Stimulated activated CD8-positive, alpha-beta memory T cell treated with anti-CD3 and anti-CD28 coated beads, Interleukin-12 subunit alpha, Interleukin-12 subunit beta, amount 100 ng/mL, for 1 hour (primary cell): Measurements from ENCODE around the gene TBC1D20.
"Not testable (repeated sequence)": the region's sequence is repeated elsewhere in the genome, so short reads cannot be mapped to it uniquely, and the experiment has no call there.

Experiments used
- DNase-seq: peaks from one replicate; pipeline ENCODE4 v3.0.0-alpha.2; 2020; ENCODE audit warnings: low read depth

The TBC1D20 gene

DNA sequence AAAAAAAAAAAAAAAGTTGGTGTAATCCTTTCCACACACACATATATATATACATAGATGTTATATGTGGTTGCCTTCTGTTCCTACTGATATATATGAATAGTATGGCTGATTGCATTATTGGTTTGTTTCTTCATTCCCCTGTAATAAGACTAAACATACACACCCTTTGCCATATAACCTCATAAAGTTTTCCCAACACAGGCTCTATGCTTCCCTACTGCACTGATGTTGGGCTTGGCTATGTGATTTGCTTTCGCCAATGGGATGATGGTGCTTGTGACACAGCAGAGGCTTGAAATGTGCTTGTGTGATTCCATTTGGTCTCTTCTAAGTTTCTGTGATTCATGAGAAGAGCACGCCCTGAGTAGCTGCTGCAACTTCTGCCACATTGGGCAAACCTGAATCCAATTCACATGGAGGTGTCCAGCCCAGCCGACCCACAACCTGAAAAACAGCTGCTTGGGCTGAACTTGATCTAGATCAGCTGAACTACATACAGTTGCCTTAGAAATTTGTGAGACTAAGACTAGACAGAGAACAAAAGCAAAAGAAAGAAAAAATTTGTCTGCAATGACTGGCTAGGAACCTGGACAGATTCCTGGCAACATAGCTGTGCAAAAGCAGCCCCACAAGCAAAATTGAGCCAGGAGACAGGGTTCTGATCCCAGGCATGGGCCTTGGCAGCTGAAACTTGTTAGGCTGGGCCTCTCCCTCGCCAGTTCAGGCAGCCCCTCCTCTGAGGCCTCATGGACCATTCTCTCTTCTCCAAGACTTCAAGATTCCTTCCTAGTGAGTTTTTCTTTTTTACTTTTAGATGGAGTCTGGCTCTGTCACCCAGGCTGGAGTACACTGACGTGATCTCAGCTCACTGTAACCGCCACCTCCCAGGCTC lies 13.4 kb upstream of the TBC1D20 start:
- DNase-seq = no peak

DNA sequence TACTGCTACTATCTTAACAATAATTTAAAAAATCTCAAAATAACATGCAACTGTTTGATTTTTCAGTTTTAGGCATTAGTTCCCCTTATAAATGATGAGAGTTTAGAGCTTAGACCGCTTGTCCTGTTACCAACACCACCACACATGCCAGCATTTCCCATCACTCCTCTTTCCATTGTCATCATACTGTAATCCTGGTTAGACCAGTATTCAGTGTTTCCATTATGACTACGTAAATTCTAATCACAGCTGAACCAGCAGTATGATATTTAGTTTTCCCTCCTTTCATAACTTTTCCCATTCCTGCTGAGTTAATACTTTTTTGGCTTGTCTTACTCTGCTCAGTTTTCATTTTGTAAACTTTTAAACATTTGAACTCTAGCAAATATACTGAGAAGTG lies 12.2 kb upstream of the TBC1D20 start:
- DNase-seq = no peak

DNA sequence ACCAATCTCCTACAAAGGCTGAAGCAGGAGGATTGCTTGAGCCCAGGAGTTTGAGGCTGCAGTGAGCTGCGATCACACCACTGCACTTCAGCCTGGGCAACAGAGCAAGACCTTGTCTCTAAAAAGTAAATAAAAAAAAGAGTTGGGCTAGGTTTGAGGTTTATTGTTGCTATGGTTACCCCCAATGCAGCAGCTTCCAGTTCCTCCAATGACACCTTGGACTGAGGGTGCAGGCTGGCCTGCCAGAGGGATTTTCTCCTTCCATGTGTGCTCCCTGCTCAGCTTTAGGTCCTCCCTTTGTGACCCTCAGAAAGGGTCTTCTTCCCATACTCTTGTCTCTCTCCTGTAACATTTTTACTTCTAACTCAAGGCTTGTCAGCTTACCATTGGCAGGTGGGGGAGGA lies 10.6 kb upstream of the TBC1D20 start:
- DNase-seq = no peak

DNA sequence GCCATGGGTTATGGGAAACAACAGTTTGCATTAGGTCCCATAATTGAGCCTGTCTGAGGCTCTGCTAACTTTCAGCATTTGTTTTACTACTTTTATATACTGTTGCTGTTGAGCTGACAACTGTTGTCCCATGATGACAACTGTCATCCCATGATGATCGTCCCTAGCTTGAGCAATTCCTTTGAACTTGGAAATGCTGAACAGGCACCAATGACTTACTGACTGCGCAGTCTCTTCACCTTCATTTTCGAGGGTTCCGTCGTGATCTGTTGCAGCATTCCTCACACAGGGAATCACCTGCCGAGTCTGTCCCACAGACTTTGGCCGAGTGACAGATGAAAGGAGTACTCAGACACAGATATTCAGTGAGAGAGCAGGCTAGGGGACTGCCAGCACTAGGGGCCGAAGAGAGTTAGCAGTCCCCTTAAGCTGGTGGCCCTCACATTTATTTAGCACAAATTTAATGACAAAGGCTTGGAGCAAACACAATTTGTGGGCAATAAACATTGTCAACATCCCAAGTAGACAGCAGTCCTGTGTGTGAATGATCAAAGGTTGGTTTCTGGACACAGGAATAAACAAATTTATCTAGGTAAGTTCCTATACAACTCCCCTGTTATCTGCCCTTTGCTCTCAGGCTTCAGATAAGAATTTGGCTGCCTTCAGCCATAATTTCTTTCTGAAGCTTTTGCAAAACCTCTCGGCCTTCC lies 10.0 kb upstream of the TBC1D20 start:
- DNase-seq = no peak

DNA sequence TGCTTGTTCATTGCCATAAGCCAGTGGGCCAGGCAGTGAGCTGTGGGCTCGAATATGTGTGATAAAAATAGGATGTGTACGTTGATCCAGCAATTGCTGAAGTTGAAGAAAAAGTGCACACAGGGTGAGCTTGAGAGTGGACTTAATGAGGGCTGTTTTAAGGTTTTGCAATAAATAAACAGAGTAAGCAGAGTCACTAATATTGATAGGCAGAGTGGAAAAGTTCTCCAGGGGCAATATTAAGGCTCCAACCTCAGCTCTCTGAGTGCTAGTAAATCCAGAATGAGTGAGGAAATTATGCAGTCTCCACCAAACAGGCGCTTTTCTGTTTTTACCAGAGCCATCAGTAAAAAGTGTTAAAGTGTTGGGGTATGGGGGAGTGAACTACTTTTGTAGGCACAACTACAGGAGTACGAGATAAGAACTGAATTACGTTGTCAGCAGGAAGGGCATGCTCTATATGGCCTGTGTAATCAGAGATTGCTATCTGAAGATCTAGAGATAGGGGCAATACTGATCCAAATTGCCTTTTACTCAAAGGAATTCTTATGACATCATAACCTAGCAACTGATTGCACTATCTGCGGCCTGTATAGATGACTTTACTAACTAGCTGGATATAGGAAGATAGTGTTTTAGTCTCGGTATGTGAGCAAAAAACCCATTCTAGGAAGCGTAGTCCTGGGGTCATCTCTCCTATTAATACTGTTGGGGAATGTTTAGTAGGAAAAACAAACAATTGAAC lies 7.6 kb upstream of the TBC1D20 start:
- DNase-seq = no peak

DNA sequence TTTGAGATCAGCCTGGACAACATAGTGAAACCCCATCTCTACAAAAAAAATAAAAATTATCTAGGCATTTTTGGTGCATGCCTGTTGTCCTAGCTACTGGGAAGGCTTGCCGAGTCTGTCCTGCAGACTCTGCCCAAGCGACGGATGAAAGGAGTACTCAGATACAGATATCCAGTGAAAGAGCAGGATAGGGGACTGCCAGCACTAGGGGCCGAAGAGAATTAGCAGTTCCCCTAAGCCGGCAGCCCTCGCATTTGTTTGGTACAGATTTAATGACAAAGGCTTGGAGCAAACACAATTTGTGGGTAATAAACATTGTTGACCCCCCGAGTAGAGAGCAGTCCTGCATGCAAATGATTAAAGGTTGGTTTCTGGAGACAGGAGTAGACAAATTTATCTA lies 5.4 kb upstream of the TBC1D20 start:
- DNase-seq = no peak

DNA sequence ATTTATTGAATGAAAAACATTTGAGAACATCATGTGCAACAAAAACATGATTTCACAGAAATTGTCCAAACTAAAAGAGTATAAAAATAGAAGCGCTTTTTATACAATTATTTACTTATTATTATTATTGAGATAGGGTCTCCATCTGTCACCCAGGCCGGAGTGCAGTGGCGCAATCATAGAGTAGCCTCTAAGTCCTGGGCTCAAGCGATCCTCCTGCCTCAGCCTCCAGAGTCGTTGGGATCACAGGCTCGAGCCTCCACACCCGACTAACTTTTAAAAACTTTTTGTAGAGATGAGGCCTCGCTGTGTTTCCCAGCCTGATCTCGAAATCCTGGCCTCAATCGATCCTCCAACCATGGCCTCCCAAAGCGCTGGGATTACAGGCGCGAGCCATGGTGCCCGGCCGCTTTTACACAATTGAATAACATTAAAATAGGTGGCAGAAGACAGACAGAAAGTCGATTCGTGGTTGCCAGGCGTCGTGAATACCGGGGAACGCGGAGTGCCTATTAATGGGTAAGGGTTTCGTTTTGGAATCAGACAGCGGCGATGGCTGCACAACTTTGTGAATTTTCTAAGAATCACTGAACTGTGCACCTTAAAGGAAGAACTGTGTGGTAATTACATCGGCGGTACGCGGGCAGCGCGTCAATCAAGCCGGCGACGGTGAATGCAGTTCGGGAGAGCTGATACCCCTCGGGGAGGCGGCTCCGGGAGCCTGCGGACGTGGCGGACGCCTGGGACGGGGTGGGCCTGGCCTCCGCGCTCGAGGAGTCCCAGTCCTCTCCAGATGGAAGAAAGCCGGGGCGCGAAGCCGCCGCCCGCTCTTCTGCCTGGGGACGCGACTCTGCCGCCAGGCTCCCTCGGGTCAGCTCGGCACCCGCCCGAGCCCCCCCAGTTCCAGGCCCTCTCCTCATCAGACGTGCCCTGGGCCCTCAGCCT lies 807 bp downstream of the TBC1D20 start:
- no peak for DNase-seq

DNA sequence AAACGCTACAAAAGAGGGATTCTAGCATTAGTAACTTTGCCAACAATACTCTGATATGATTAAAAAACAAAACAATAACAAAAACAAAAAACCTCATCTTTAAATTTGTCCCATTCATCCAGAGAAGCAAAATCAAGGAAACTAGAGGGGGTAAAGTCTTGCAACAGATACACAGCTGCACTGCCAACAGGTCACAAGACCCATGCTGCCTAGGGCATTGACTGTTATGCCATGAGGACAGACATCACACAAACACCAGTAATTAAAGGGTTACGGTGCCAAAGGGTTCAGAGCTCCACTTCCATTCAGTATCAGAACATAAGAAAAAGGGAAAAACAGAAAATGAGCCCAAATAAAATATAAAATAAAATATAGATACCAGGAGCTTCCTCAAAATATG lies 1.6 kb downstream of the TBC1D20 start:
- DNase-seq = no peak

DNA sequence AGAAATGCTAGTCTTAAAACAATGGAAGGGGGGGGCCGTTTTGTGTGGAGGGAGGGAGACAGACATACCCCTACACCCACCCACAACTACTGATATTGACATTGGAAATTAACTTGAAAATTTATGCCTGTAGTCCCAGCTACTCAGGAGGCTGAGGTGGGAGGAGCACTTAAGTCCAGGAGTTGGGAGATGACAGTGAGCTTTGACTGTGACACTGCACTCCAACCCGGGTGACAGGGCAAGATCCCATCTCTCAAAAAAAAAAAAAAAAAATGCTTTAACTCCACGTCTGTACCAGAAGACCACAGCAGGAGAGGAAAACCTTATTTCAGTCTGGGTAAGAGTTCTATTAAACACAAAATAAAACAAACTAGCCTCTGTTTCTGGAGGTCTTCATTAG lies 2.2 kb downstream of the TBC1D20 start:
- DNase-seq = no peak

DNA sequence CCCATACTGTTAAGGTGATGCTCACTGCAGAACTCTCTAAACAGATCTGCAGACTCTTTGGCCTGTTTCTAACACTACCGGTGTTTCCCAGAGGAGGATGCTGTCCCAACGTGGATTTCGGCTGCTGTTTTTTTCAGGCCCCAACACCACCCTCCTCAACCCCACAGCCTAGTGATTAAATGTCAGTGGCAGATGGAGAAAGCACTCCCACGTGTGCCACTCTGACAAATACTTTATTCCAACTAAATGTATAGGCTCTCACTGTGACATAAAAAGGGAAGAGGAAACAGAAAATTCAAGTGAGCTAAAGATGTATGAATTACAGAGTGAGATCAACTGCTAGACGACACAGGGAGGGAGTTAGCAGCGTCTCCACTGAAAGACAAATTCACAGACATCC lies 3.6 kb downstream of the TBC1D20 start:
- DNase-seq = no peak

DNA sequence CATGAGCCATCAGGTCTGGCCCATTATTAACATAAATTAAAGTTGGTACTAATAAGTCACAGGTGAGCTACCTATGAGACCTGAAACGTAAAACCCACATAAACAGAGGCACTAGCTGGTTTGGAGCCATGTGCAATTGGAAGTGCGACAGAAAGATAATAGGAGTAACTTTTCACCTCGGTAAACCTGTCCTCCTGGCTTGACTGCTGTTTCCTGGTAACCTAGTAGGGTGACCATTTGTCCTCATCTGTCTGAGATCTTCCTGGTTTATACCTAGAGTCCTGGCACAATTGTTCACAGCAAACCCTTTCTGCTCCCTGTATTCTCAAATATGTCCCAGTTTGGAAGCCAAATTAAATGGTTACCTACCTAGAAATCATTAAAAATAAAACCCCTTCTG lies 7.4 kb downstream of the TBC1D20 start:
- DNase-seq = no peak

DNA sequence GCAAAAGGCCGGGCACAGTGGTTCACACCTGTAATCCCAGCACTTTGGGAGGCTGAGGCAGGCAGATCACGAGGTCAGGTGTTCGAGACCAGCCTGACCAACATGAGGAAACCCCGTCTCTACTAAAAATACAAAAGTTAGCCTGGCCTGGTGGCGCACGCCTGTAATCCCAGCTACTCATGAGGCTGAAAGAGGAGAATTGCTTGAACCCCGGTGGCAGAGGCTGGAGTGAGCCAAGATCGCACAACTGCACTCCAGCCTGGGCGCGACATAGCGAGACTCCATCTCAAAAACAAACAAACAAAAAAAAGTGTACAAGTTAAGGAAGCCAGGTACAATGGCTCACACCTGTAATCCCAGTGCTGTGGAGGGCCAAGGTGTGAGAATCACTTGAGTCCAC lies 10.3 kb downstream of the TBC1D20 start:
- not testable (repeated sequence) for DNase-seq

DNA sequence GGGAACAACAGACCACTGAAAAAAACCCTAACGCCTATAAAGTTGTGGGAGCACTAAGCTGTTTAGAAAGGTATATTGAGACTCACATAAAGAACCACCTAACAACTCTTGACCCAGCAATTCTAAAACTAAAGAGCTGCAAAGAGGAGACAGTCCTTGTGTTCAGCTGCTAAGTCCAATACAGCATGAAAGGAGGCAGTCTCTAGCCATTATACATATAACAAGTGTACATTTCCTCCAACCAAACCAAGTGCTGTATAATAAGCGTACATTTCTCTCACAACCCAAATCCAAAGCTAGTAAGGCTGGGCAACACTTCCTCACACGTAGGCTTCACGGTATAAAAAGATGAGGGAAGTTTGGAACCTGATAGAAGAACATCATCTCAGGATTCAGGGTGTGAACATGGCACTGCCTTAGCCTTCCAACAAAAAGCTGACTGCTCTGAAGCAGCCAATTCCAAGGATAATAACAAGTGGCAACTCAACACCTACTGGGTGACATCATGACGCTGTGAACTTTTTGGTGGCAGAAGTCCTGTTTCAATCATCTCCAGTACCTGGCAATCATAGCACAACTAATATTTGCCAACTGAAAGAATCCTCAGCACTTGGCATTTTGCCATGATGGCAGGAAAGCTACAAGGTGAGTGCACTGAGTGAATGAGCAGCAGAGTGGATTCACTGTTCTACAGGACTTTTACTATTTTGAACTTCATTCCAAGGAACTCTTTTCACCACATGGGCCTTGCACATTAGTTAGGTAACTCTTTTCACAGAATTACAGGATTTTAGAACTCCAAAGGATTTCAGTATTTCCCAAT lies 16.6 kb downstream of the TBC1D20 start:
- DNase-seq = no peak

DNA sequence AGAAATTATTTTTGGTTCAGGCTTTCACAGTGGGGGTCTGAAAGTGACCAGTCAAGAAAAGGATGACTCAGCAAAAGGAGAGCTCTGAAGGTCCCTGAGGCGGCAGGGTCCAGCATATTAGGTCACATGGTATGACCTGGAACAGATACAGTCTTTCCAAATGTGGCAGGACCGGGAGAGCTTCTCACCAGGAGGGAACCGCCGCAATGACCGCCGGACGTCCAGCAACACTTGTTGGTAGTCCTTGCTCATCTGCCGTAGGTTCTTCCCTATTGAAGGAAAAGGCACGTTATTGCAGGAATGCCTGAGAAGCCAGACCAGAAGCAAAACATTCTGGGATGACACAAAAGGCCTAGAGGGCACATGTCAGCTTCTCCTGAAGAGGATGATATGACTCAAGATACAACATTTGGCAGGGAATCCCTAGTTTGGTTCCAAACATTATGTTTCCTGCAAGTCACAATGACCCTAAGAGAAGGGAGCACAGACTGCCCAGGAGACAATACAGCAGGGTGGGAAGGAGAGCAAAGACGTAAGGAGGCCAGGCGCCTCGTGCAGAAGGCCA lies 17.4 kb downstream of the TBC1D20 start:
- no peak for DNase-seq

DNA sequence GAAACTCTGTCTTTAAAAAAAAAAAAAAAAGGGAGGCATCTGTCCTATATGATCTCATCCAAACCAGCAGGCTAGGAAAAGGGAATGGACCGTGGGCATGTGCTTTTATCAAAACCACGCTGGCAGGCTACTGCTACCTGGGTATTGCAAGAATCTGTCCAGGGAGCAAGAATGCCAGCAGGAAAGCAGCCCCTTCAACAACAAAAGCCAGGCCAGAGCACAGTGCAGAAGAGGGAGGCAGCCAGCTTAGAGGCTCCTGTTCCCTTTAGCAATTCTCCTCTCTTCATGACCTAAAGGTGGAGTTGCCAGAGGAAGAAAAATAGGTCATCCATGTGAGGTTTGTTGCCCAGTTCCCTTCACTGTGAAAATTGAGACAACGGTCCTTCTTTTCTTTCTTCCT lies 18.2 kb downstream of the TBC1D20 start:
- DNase-seq = no peak

DNA sequence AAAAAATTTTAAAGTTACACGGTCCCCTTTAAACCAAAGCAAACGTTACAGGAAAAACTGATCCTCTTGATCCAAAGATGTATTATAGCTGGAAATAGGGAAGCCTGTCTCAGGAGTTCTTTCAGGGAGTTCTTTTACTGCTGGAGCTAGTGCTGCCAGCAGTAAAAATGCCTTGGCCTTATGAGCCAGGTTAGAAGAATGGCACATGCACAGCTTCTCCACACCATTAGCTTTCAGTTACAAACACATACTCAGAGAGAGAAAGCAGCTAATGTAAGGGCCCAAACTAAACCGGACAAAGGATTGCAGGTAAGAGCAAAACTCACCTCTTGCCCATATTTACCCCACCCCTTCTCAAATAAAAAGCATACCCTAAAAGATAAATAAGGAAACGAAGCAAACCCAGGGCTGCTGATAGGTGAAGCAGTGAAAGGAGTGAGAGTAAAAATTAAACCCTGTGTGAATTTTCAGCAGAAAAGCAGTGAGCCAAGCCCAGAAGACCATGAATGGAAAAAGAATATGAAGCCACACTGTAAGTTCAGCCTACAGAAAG lies 19.0 kb downstream of the TBC1D20 start:
- no peak for DNase-seq

DNA sequence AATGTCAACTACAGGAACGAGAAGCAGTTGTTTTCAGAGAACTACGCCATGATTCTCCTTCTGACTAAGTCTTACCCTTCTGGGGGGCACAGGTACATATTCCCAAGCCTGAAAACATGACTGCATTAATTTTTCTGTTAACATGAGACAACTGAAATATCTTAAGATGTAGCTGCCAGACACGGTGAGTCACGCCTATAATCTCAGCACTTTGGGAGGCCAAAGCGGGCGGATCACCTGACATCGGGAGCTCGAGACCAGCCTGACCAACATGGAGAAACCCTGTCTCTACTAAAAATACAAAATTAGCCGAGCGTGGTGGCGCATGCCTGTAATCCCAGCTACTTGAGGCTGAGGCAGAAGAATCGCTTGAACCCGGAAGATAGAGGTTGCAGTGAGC lies 21.7 kb downstream of the TBC1D20 start:
- DNase-seq = no peak

DNA sequence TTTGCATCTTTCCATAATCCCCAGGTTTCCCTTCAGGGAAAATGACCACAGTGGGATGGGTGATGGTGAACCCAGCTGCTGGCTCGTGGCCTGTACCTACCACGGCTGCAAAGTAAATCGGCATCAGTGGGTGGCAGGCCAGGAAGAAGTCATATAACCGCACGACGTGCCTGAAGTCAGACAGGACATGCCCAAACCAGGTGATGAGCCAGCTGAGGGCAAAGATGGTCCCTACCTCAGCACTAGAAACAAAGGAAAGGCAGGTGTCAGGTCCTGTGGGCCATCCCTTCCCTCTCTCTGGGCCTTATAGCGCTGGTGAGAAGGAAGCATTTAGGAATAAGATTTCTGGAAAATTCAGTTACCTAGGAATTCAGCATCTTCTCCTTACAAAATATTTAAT lies 22.2 kb downstream of the TBC1D20 start:
- DNase-seq = no peak

DNA sequence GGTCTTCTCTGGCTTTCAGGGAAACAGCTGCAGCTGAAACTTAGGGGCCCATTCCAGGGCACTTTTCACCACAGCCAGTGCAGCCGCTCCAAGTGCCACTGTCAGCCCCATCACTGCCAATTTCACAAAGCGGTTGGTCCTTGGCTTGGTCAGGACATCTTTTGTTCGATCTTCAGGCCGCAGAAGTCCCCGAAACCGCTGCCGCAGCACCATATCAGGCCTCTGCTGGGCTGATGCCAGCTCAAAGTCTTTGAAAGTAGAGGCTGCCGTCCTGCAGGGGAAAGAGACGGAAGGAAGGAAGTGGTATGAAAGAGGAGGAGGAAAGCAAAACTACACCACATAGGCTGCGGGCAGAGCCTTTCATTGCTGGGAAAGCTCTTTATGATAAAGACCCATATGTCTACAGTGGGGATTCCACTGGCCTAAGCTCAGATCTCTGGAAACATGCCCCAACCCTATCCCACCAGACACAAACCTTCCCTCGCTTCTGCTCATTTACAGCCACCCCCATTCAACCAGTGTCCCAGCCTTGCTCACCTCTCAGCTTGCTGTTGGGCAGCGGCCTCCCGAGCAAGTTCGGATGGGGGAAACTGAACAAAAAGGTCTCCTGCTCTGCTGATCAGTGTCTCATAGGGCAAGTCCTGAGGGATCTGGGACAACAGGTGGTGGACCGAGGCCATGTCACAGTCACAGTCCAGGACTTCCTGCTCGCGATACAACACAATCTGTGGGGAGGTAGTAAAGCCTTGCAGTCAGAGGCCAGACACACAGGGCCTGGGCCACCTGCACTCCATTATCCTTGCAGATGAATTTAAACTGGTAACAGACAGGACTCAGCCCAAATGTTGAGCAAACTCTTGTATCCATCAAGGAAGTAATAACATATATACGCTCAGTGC lies 23.5 kb downstream of the TBC1D20 start:
- peak; percentile 38 for DNase-seq
